H1 (cell line): ENCODE measurements around the gene CDIPT. TPM values are rescaled to one million over a fixed set of nuclear protein-coding genes. Genes with fewer than 3 reads are reported as not detected.

ENCODE experiments used
- CTCF ChIA-PET: fragments of 300-600 bp; sonication (Branson Sonifier 250); formaldehyde crosslinking; loops from one replicate; lab custom pipeline; 2021; ENCODE audit not compliant: partially characterized antibody; lab: Charles Lee
- POLR2A ChIA-PET: fragments of 300-600 bp; sonication (Branson Sonifier 250); formaldehyde crosslinking; loops from one replicate; lab custom pipeline; 2021; ENCODE audit warnings: inconsistent platforms; ENCODE audit not compliant: partially characterized antibody; lab: Charles Lee
- DNase-seq, 2 experiments: peaks; one replicate each; pipeline versions ENCODE4 v3.0.0 to v3.0.0-alpha.2; 2010 to 2022; ENCODE audit warnings: low spot score in 2 of 2, low read depth in 1 of 2, mixed read lengths in 1 of 2
- FAIRE-seq: peaks from 2 replicates; lab custom pipeline; 2011; peaks lifted over from hg19 to GRCh38; lab: Jason Lieb, UNC
- H2AFZ ChIP-seq: 2 replicates; pipeline ENCODE4 v1.8.1; 2012; ENCODE audit warnings: low read length, inconsistent platforms
- H2AK5ac ChIP-seq: 2 replicates; pipeline ENCODE4 v1.6.1; 2013; ENCODE audit warnings: low read depth, low read length
- H2BK120ac ChIP-seq: replicated peaks from 2 replicates; pipeline ENCODE3; 2013; ENCODE audit warnings: low read depth, low read length, inconsistent platforms
- H2BK12ac ChIP-seq: 2 replicates; pipeline ENCODE4 v1.6.1; 2013; ENCODE audit warnings: low read depth, low read length
- H2BK15ac ChIP-seq: 2 replicates; pipeline ENCODE4 v1.6.1; 2013; ENCODE audit warnings: low read length
- H2BK20ac ChIP-seq: 2 replicates; pipeline ENCODE4 v1.6.1; 2013; ENCODE audit warnings: low read length
- H2BK5ac ChIP-seq: 2 replicates; pipeline ENCODE4 v1.6.1; 2013; ENCODE audit warnings: low read depth, low read length
- H3K14ac ChIP-seq: 2 replicates; pipeline ENCODE4 v1.6.1; 2013; ENCODE audit warnings: inconsistent platforms; ENCODE audit not compliant: insufficient read length
- H3K18ac ChIP-seq: 2 replicates; pipeline ENCODE4 v1.6.1; 2013; ENCODE audit warnings: low read length; ENCODE audit errors: extremely low read depth
- H3K23ac ChIP-seq: 2 replicates; pipeline ENCODE4 v1.6.1; 2013; ENCODE audit warnings: inconsistent platforms; ENCODE audit not compliant: insufficient read length
- H3K23me2 ChIP-seq: 2 replicates; pipeline ENCODE4 v1.6.1; 2013; ENCODE audit warnings: low read depth, low read length
- H3K27ac ChIP-seq: 2 replicates; pipeline ENCODE4 v1.6.1; 2011; ENCODE audit warnings: low read depth, low read length, inconsistent platforms
- H3K27me3 ChIP-seq, 4 experiments: replicated peaks in 1 of 4; 1 replicate in 1 of 4; 2 replicates in 3 of 4; pipeline versions ENCODE4 v1.6.1 to v1.8.1; 2011 to 2013; ENCODE audit warnings: low read length in 3 of 4, mild to moderate bottlenecking in 3 of 4, inconsistent platforms in 2 of 4, mixed read lengths in 2 of 4, moderate library complexity in 1 of 4; ENCODE audit not compliant: control insufficient read depth in 3 of 4, insufficient read depth in 3 of 4; ENCODE audit errors: extremely low read depth in 1 of 4
- H3K36me3 ChIP-seq, 4 experiments: 2 replicates each; pipeline versions ENCODE4 v1.6.1 to v1.8.1; 2011 to 2013; ENCODE audit warnings: mild to moderate bottlenecking in 4 of 4, low read length in 3 of 4, moderate library complexity in 2 of 4, control low read depth in 1 of 4, inconsistent platforms in 1 of 4; ENCODE audit not compliant: insufficient read depth in 4 of 4, control insufficient read depth in 2 of 4
- H3K4ac ChIP-seq: replicated peaks from 2 replicates; pipeline ENCODE3; 2013; ENCODE audit warnings: low read length, low read depth, mixed read lengths, inconsistent platforms; ENCODE audit not compliant: insufficient read length
- H3K4me1 ChIP-seq, 4 experiments: replicated peaks in 1 of 4; 1 replicate in 1 of 4; 2 replicates in 3 of 4; pipeline versions ENCODE4 v1.6.1 to v1.8.1; 2011 to 2013; ENCODE audit warnings: low read length in 3 of 4, inconsistent platforms in 2 of 4, mixed read lengths in 1 of 4; ENCODE audit not compliant: insufficient read depth in 4 of 4, control insufficient read depth in 3 of 4
- H3K4me2 ChIP-seq, 2 experiments: 2 replicates each; pipeline versions ENCODE4 v1.6.1 to v1.8.1; 2011 to 2013; ENCODE audit warnings: low read depth in 2 of 2, low read length in 2 of 2, control low read depth in 1 of 2, inconsistent platforms in 1 of 2, mild to moderate bottlenecking in 1 of 2; ENCODE audit not compliant: insufficient read depth in 1 of 2
- H3K4me3 ChIP-seq, 4 experiments: fragments of 200-600, 300-600 bp in 1 of 4; sonication (generic), shearing (Covaris generic), sonication (Bioruptor Twin) in 1 of 4; 2 replicates each; pipeline versions ENCODE4 v1.5.1 to v1.8.1; 2011 to 2016; ENCODE audit warnings: low read length in 4 of 4, low read depth in 3 of 4, control low read depth in 2 of 4, inconsistent platforms in 2 of 4, mild to moderate bottlenecking in 2 of 4, mixed read lengths in 1 of 4, moderate library complexity in 1 of 4; ENCODE audit not compliant: insufficient read depth in 2 of 4; ENCODE audit errors: extremely low read depth in 1 of 4
- H3K56ac ChIP-seq: replicated peaks from 2 replicates; pipeline ENCODE3; 2013; ENCODE audit warnings: low read depth, mild to moderate bottlenecking, mixed read lengths, low read length, inconsistent platforms; ENCODE audit not compliant: insufficient read length
- H3K79me1 ChIP-seq: 2 replicates; pipeline ENCODE4 v1.6.1; 2013; ENCODE audit warnings: low read depth, low read length, control low read depth
- H3K79me2 ChIP-seq, 2 experiments: 2 replicates each; pipeline versions ENCODE4 v1.6.1 to v1.8.1; 2012 to 2013; ENCODE audit warnings: low read length in 2 of 2, mild to moderate bottlenecking in 2 of 2, inconsistent platforms in 1 of 2; ENCODE audit not compliant: insufficient read depth in 2 of 2, control insufficient read depth in 1 of 2
- H3K9ac ChIP-seq, 4 experiments: replicated peaks in 1 of 4; 1 replicate in 1 of 4; 2 replicates in 3 of 4; pipeline versions ENCODE4 v1.6.1 to v1.8.1; 2011 to 2013; ENCODE audit warnings: low read depth in 3 of 4, low read length in 3 of 4, control low read depth in 2 of 4, mild to moderate bottlenecking in 2 of 4, moderate library complexity in 2 of 4, inconsistent platforms in 1 of 4; ENCODE audit errors: extremely low read depth in 1 of 4
- H3K9me3 ChIP-seq, 2 experiments: 2 replicates each; pipeline versions ENCODE4 v1.6.1 to v1.8.1; 2012 to 2013; ENCODE audit warnings: mild to moderate bottlenecking in 2 of 2, moderate library complexity in 2 of 2, control low read depth in 1 of 2, inconsistent platforms in 1 of 2, low read depth in 1 of 2, low read length in 1 of 2, mixed read lengths in 1 of 2; ENCODE audit not compliant: insufficient read depth in 2 of 2
- H4K20me1 ChIP-seq, 2 experiments: replicated peaks in 1 of 2; 2 replicates each; pipeline versions ENCODE3 to v1.8.1; 2011 to 2013; ENCODE audit warnings: inconsistent platforms in 2 of 2, low read length in 2 of 2, mild to moderate bottlenecking in 1 of 2; ENCODE audit not compliant: insufficient read depth in 2 of 2, control insufficient read depth in 1 of 2
- H4K5ac ChIP-seq: 2 replicates; pipeline ENCODE4 v1.6.1; 2013; ENCODE audit warnings: low read length, low read depth, mixed read lengths, inconsistent platforms; ENCODE audit not compliant: insufficient read length
- H4K8ac ChIP-seq: 2 replicates; pipeline ENCODE4 v1.8.0; 2013; ENCODE audit warnings: mild to moderate bottlenecking, moderate library complexity, low read length, inconsistent platforms; ENCODE audit not compliant: insufficient read depth; ENCODE audit errors: extremely low read depth
- H4K91ac ChIP-seq: replicated peaks from 2 replicates; pipeline ENCODE3; 2013; ENCODE audit warnings: low read length, mixed read lengths, inconsistent platforms; ENCODE audit not compliant: insufficient read length
- ASH2L ChIP-seq: fragments of 200-600, 300-600 bp; sonication (generic); IDR thresholded peaks from one replicate; pipeline ENCODE4 v1.7.1; 2017; ENCODE audit warnings: low read length
- BRCA1 ChIP-seq: IDR thresholded peaks from 2 replicates; pipeline ENCODE4 v1.6.1; 2012; ENCODE audit warnings: low read depth, low read length, improper control_type of control experiment
- CHD1 ChIP-seq: IDR thresholded peaks from 2 replicates; pipeline ENCODE4 v1.6.1; 2012; ENCODE audit warnings: low read depth, low read length, improper control_type of control experiment
- CHD2 ChIP-seq: IDR thresholded peaks from 2 replicates; pipeline ENCODE4 v1.6.1; 2012; ENCODE audit warnings: low read length, improper control_type of control experiment
- HDAC6 ChIP-seq: IDR thresholded peaks from one replicate; pipeline ENCODE4 v1.7.1; 2012; ENCODE audit warnings: low read depth, mild to moderate bottlenecking, inconsistent platforms, low read length, moderate library complexity
- NANOG ChIP-seq: IDR thresholded peaks from 2 replicates; pipeline ENCODE4 v1.6.1; 2011; ENCODE audit warnings: low read length, low read depth, mild to moderate bottlenecking, inconsistent platforms; ENCODE audit not compliant: insufficient read depth, poor library complexity, severe bottlenecking
- RAD21 ChIP-seq, 2 experiments: IDR thresholded peaks in 1 of 2; conservative IDR thresholded peaks in 1 of 2; 2 replicates each; pipeline ENCODE4 v1.6.1; 2011; ENCODE audit warnings: low read depth in 2 of 2, low read length in 2 of 2, improper control_type of control experiment in 1 of 2, inconsistent platforms in 1 of 2, mild to moderate bottlenecking in 1 of 2, moderate library complexity in 1 of 2
- TBP ChIP-seq: IDR thresholded peaks from 2 replicates; pipeline ENCODE4 v1.6.1; 2011; ENCODE audit warnings: low read depth, low read length, improper control_type of control experiment
- WGBS, 2 experiments: shearing (Covaris generic) in 1 of 2; methylation state at CpG; one replicate each; pipeline versions ENCODE4 v1.1.6 to v1.1.7; 2013 to 2015; ENCODE audit warnings: low lambda C conversion rate in 2 of 2, mixed read lengths in 2 of 2, inconsistent platforms in 1 of 2, low coverage in 1 of 2, missing lambda C conversion rate in 1 of 2; ENCODE audit not compliant: insufficient replicate concordance in 2 of 2, insufficient coverage in 1 of 2, insufficient read length in 1 of 2; ENCODE audit errors: extremely low coverage in 1 of 2, missing lambda C conversion rate in 1 of 2; 5-methylcytosine and 5-hydroxymethylcytosine counted together
- polyA plus RNA-seq, 7 experiments: library from polyadenylated mRNA; depleted of rRNA in 3 of 7; stranded (reverse) in 5 of 7; unstranded in 2 of 7; fragments of >200 nt in 5 of 7; fragments of 200-250 nt in 2 of 7; gene quantifications; 1 replicate in 5 of 7; 2 replicates in 1 of 7; 4 replicates in 1 of 7; pipeline versions ENCODE4 v1.2.1 to v1.2.3, GENCODE V29; 2011 to 2013; ENCODE audit warnings: missing spikeins in 2 of 7, mixed read lengths in 2 of 7
- total RNA-seq: library from RNA; stranded (reverse); fragmentation: NEBNext Ultra II Directional; extraction: Animal tissue kit (Norgen Biotek cat#: 25700); gene quantifications from 2 replicates; pipeline ENCODE4 v1.2.1, GENCODE V29; 2021

Gene CDIPT
- total and polyA plus RNA-seq, 2 of the 8 experiments (the other 6 are each of a cell fraction or from before 2014, with no cell fraction given) = 69.2 to 140 TPM

DNA sequence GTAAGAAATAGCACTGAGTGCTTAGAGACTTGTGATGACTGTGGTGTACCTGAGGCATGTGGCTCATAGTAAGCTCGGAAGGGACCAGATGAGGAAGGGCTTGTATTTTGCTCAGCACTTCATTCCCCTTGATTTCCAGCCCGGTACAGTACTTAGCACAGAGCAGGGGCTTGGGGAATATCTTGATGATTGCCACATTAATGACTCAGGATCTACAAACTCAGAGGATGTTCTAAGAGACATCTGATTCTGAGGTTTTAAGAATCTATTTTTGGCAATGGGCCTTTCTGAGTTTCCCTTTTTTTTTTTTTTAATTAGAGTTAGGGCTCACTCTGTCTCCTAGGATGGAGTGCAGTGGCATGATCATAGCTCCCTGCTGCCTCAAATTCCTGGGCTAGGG lies 46.4 kb upstream of the CDIPT start:
- no peaks in the 10 kb centered on the region for H3K9me3 ChIP-seq
- CTCF ChIA-PET = interaction anchor here (0.5 to 2.7 kb wide), 6 partner anchors 14 to 146 kb away, joined by 3 to 14 read pairs (median 4); partner anchors contain the start of gene KCTD13
- H3K56ac ChIP-seq = no peak overlapping the region
- H4K8ac ChIP-seq = no peak overlapping the region
- no peak overlapping the region for H4K5ac ChIP-seq
- no peak for TF ChIP-seq NANOG
- TF ChIP-seq RAD21 (IDR thresholded peaks at IDR 0.05 in 1 of 2, conservative IDR thresholded peaks at IDR 0.05 in 1 of 2; ENCODE audit: low read depth in 2 of 2, low read length in 2 of 2) = no peak
- no peak for TF ChIP-seq CHD2
- TF ChIP-seq ASH2L = no peak
- TF ChIP-seq TBP = no peak
- TF ChIP-seq CHD1 = no peak
- no peak for TF ChIP-seq HDAC6
- no peak for TF ChIP-seq BRCA1
- TF ChIP-seq, all 59 proteins: peak for 0
- Histone ChIP-seq H2BK120ac (no peak overlapping the region), H3K4me2 (no peak overlapping the region), H3K4ac (no peak overlapping the region), H3K14ac (no peak overlapping the region), H3K23me2 (no peaks in the 10 kb centered on the region), H4K20me1 (peaks cover 0 to 3% of the 10 kb centered on the region in 2 experiments), H3K36me3 (peaks cover 0 to 4% (median 0%) of the 10 kb centered on the region in 4 experiments; a peak in 4 of 8 replicates), H2BK5ac (no peak overlapping the region), H2AFZ (no peak overlapping the region), H3K9ac (no peak overlapping the region), H3K4me3 (no peak overlapping the region), H3K4me1 (peaks cover 0 to 6% (median 2%) of the 10 kb centered on the region in 4 experiments; a peak in 3 of 7 replicates), H3K27me3 (no peaks in the 10 kb centered on the region), H3K27ac (no peak overlapping the region), H2AK5ac (no peak overlapping the region), H3K79me2 (no peaks in the 10 kb centered on the region), H3K23ac (no peak overlapping the region), H2BK12ac (no peak overlapping the region), H4K91ac (no peak overlapping the region), H3K79me1 (no peaks in the 10 kb centered on the region), H3K18ac (no peak overlapping the region), H2BK15ac (no peak overlapping the region), H2BK20ac (no peak overlapping the region)
- POLR2A ChIA-PET = interaction anchor here (0.7 to 6.4 kb wide), 9 partner anchors 9 to 199 kb away, joined by 3 to 52 read pairs (median 3); partner anchors contain the start of genes ASPHD1, HIRIP3, INO80E and SEZ6L2
- WGBS, 2 experiments = 97% methylated on average over 2 of the region's 2 CpGs; no CpG with 5 or more reads in 1 of the 2 experiments
- DNase-seq (no peak), FAIRE-seq (no peak)
